A204.1 (cell line): ENCODE data around the gene CKB.

Experiments
- FAIRE-seq: peaks from 2 replicates; lab custom pipeline; 2012; peaks lifted over from hg19 to GRCh38; lab: Jason Lieb, UNC

CKB gene

GRCh38 chr14:103549361-103550311, 27.0 kb upstream of the CKB start:
- no peak for FAIRE-seq

- FAIRE-seq: no peak
Measured at GRCh38 chr14:103548463-103549351, 26.1 kb upstream of the CKB start.

GRCh38 chr14:103547941-103548462, 25.4 kb upstream of the CKB start:
- FAIRE-seq: no peak

- FAIRE-seq: no peak
Measured at GRCh38 chr14:103547455-103547940, 24.9 kb upstream of the CKB start.

DNA sequence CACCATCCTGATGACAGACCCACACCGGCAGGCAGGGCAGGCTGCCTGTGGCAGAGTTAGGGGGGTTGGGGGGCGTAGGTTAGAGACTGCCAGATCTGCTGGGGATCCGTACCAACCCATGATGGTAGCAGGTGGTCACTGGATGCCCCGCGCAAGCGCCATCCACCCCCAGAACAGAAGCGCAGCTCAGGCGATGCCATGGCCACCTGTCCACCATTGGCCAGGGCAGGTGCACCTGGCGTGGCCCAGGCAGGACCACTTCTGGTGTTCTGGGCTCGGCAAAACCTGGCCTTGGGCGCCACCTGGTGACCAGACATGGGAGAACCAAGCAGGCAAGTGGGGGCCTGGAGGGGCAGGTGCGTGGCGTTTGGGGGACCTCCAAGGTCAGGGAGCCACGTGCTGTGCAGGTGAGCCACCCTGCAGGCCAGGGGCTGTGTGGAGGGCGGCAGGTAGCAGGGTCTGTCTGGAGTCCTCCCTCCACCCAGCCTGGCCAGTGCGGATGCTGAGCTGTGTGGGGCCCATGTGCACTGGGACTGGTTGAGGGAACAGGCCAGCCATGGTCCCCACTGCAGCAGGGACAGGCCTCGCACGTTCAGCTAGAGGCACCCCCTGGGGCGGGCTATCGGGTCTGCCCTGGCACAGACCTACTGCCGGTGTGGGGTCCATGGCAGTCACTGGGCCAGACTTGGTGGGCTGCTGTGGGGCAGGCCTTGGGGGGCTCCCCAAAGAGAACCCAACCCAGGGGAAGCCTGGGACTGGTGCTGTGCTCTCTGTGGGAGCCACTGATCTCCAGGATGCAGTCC, 24.2 kb upstream of the CKB start:
- FAIRE-seq: no peak

DNA sequence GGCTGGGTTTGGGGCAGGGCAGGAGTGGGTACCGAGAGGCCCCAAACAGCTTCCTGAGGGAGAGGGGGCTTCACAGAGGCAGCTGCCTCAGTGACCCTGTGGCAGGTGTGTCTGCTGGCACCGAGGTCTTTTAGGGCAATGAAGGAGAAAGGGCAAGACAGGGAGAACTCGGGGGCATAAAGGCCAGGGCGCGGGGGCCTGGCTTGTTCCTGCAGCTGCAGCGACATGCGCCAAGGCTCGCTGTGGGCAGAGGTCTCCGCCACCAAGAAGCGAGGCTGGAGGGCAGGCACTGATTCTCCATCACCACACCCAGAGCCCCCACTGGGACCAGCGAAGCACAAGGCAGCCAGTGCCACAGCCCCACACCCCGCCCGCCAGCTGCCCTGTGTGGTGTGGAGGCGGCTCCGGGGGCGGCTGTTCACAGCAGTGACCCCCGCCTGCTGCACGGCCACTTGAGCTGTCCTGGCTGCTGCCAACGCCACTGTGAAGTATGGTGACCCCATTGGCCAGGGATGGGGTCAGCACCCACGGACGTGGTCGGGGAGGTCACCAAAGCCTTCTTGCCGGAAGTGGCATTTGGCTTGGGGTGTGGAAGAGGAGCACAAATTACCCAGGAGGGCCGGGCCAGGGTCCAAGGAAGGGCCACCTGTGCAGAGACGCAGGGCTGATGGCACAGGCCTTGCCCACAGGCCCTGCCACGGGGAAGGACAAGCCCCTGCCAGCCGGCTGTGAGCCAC, 23.5 kb upstream of the CKB start:
- no peak for FAIRE-seq

DNA sequence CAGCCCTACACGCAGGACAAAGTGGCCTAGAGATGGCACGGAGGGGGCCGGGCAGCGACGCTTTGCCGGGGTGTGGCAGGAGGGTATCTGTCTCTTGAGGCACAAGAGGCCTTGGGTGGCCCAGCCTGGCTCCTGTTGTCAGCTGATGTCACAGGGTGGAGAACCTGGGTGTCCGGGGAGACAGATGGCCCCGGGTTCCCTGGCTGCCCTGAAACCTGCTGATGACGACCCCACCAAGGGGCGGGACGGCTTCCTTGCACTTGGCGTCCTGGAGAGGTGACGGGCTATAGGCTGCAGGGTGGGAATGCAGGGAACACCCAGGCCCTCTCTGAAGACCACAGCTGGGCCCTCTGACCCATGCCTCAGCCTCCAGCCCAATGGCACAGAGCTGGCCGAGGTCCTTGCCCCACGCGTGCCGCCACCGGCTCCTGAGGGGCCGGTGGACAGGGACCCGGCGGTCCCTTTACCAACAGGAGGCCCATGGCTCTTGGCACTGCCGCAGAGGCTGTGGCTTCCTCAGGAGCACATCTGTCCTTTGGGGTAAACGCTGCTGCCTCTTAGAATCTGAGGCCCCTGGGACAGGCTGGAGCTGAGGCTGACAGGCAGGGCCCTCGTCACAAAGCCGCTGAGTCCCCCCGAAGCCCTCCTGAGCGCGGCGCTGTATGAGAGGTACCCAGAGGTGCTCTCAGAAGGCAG, 22.7 kb upstream of the CKB start:
- FAIRE-seq: no peak

DNA sequence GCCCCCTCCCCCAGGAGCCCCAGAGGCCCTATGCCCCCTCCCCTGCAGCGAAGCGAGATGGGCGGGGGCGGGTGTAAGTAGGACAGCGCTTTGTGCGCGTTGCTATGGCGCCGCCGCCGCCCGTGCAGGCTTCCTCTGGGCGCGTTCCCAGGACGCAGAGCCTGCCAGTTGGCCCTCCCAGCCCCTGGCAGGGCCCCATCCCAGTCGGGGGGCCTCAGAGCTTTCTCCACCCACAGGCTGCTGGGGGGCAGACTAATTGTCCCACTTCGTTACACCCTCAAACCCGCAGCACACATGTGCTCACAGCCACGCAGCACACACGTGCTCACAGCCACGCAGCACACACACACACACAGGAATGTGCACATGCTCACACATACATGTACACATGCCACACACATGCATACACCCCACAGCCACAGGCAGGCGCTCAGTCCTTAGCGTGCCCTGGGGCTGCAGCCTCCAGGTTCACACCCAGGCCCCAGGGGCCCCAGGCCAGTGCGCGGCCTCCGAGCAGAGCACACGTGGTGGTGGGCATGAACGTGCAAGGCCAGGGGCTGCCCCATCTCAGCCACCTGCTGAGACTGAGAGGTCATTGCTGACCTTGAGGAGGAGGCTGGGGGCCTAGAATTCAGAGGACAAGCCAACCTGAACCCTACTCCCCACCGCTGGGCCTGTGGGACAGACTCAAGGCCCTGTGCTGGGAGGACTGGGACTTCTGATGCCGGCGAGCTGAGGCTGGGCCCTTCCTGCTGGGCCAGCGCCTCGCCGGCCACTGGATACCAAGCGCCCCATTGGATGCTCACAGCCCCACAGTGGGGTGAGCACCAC, 22.0 kb upstream of the CKB start:
- no peak for FAIRE-seq

DNA sequence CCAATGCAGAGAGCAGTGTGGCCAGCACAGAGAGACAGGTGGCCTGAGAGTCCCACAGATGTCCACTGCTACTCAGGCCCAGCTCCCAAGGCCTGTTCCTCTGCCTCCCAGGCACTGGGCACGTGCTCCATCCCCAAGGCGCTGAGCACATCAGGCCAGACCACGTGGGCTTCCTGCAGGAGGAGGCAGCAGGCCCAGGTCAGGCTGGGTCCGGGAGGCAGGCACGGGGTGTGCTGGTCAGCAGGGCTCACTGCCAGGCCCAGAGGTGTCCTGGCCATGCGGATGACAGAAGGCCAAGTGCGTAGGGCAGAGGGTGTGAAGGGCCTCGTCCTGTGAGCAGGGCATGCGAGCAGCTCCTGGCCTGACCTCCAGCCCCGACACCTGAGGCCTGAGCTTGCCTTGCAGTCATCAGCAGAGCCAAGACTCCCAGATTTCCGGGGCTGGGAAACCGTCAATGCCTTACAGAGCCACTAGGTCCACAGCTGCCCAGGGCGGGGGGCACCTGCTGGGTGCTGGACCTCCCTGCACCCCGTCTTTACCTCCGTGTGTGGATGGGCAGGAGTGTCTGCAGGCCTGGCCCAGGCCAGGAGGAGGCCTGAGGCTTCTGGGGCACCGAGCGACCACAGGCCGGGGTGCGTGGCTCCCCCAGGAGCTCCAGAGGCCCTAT, 21.2 kb upstream of the CKB start:
- FAIRE-seq: no peak

- FAIRE-seq: no peak
Measured at GRCh38 chr14:103543140-103543539, 20.5 kb upstream of the CKB start.

DNA sequence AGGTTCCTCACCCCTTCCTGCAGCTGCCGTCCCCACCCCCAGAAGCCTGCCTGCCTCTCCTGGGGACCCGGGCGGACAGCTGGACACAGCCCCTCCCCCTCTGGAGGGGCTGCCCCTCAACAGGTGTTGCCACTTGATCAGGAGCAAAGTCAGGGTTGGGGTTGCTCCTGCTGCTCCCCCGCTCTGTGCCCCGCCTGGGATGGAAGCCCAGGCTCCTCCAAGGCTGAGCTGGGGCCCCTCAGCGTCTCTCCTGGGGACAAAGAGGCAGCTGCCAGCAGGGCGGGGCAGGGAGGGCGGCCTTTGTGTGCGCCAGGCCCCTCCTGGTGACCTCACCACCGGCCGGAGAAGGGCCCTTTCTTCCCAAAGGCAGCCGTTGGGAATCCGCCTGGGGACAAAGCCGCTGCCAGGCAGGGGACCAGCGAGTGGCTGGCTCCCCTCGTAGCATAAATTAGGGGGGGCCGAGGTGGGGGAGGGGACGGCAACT, 20.0 kb upstream of the CKB start:
- FAIRE-seq: no peak

GRCh38 chr14:103541709-103542604, 19.3 kb upstream of the CKB start:
- FAIRE-seq: no peak

DNA sequence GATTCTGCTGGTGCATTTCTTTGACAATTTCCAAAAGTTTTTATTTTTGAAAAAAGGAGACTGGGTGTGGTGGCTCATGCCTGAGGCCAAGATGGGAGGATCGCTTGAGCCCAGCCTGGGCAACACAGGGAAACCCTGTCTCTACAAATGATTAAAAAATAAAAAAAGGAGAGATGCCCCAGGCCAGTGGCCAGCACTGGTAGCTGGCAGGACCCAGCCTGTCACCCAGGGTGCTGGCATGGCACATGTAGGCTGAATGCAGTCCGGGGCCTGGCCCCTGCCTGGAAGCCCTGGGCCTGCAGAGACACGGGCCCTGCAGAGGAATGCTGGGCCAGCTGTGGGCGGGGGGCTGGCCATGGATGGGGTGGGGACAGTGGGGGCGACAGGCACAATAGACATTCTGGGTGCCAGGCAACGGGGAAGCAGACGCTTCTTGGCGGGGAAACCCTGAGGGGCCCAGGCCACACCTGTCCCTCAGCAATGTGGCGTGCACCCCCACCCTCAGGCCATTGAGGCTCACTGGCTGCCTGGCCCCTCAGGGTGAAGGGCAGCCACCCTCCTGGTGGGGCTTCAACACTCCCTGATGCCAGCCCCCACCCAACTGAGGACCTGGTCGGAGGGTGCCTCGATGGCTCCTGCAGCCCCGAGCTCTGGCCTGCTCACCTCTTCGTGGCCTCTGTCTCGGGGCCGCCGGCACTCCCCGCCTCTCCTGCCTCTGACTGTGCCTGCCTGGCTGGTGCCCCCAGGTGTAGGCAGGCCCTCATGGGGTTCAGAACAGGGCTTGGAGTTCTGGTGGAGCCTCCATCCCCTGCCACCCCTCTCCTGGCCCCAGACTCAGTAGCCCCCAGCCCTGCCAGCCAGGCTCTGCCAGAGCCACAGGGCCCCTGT, 18.4 kb upstream of the CKB start:
- no peak for FAIRE-seq

- no peak for FAIRE-seq
Measured at GRCh38 chr14:103539056-103539825, 16.6 kb upstream of the CKB start.

GRCh38 chr14:103538291-103539055, 15.8 kb upstream of the CKB start:
- FAIRE-seq: no peak
